Activated T-helper 1 cell treated with anti-CD3 and anti-CD28 coated beads, Interleukin-12 subunit alpha, Interleukin-12 subunit beta, Interleukin-2, Interleukin-4 antibody, amounts not matched to agents 30 ng/mL and 10 ng/mL and 1 ng/mL, durations not matched to agents 14 hours and 24 hours and 36 hours (primary cell): Measurements from ENCODE around the gene CHMP1A. TPM values are rescaled to one million over a fixed set of nuclear protein-coding genes. Genes with fewer than 3 reads are reported as not detected.

Experiments
- DNase-seq: peaks from one replicate; pipeline ENCODE4 v3.0.0; 2021; ENCODE audit warnings: low spot score
- H3K27ac Mint-ChIP-seq: one replicate; pipeline ENCODE4 v1.8.0; 2021; ENCODE audit warnings: mild to moderate bottlenecking, mixed read lengths
- H3K27me3 Mint-ChIP-seq: one replicate; pipeline ENCODE4 v1.8.0; 2022; ENCODE audit warnings: mild to moderate bottlenecking, moderate library complexity, mixed read lengths; ENCODE audit not compliant: insufficient read depth
- H3K36me3 Mint-ChIP-seq: one replicate; pipeline ENCODE4 v1.8.0; 2021; ENCODE audit warnings: low read depth, mixed read lengths
- H3K4me1 Mint-ChIP-seq: one replicate; pipeline ENCODE4 v1.8.0; 2021; ENCODE audit warnings: low read depth, mixed read lengths
- H3K4me3 Mint-ChIP-seq: one replicate; pipeline ENCODE4 v1.8.0; 2021; ENCODE audit warnings: mild to moderate bottlenecking, moderate library complexity, mixed read lengths
- H3K9me3 Mint-ChIP-seq: one replicate; pipeline ENCODE4 v1.8.0; 2021; ENCODE audit warnings: mixed read lengths
- intact Hi-C: fragments of 100-400 bp; cut with micrococcal nuclease; formaldehyde crosslinking; loops from one replicate; pipeline ENCODE4 v1.15.1; 2024
- total RNA-seq: library from RNA; stranded (reverse); gene quantifications from 2 replicates; pipeline ENCODE4 v1.2.3, GENCODE V29; 2022

CHMP1A gene
- total RNA-seq, 1 donor from 2014 or later = 87.7 TPM

DNA sequence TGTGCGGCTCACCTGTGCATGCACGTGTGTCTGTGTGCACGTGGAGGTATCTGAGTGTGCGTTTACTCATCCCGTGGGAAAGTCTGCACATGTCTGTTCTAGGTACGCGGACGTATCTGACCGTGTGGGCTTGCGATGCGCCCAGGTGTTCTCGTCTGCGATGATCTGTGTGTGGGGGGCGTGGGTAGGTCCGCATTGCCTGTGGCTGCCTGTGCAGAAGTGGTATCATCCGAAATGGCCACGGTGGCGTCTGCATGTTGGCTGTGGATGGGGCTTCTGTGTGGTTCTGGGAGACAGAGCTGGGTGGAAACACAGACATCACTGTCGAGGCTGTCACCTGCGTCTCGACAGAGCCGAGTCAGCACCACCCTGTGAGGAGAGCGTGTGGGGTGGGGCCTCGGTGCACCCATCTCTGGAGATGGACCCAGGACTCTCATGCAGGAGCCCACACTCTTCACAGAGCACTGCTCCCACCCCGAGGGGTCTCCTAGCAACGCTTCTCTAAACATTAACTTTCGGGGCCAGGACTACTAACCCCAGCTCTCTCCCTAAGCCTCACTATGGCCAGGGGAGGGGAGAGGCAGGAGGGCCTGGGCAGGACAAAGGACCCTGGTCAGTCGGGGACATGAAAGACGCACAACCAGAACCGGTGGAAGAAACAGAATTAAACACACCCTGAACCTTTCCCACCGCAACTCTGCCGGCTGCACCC, 35.7 kb downstream of the CHMP1A start:
- Mint-ChIP-seq H3K4me1 (no peaks in the 10 kb centered on the region), H3K4me3 (no peak overlapping the region), H3K27ac (no peak overlapping the region), H3K36me3 (no peaks in the 10 kb centered on the region), H3K27me3 (peaks cover 16% of the 10 kb centered on the region), H3K9me3 (no peaks in the 10 kb centered on the region)
- intact Hi-C loops = no loop called here
- DNase-seq = no peak

DNA sequence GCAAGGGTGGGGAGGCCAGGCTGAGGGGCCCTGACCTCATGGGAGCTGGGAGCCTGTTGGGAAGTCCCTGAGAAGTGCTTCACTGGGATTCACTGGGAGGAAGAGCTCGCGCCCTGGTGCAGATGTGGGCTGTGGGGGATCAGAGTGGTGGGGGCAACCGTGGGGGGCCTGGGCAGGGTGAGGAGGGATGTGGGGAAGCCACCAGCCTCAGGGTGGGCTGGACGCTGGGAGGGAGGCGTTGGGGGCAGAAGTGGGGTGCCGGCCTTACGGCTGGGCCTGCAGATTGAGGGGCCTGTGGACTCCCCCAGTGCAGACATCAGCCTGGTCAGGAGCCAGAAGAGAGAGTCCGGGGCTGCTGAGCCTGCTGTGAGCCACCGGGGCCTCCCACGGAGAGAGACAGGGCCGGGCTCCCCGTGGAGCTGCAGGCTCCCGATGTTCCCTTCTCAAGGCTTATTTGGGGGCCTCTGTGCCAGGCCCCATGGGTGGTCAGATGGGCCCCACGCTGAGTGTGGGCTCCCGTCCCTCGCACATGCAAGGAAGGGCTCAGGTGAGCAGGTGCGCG, 36.3 kb downstream of the CHMP1A start:
- Mint-ChIP-seq H3K9me3 (peaks cover 4% of the 10 kb centered on the region), H3K36me3 (no peaks in the 10 kb centered on the region), H3K27ac (no peak overlapping the region), H3K4me3 (no peak overlapping the region), H3K4me1 (no peaks in the 10 kb centered on the region), H3K27me3 (peaks cover 16% of the 10 kb centered on the region)
- DNase-seq = no peak
- intact Hi-C loops = no loop called here

- intact Hi-C loops = no loop called here
- peaks cover 4% of the 10 kb centered on the region for H3K9me3 Mint-ChIP-seq
- H3K4me1 Mint-ChIP-seq = no peaks in the 10 kb centered on the region
- H3K36me3 Mint-ChIP-seq = no peaks in the 10 kb centered on the region
- peaks cover 16% of the 10 kb centered on the region for H3K27me3 Mint-ChIP-seq
- H3K4me3 Mint-ChIP-seq = no peak overlapping the region
- no peak for DNase-seq
- H3K27ac Mint-ChIP-seq = no peak overlapping the region
Measured at GRCh38 chr16:89620406-89620841, 37.1 kb downstream of the CHMP1A start.

GRCh38 chr16:89619840-89620239, 37.7 kb downstream of the CHMP1A start:
- Mint-ChIP-seq H3K9me3 (peaks cover 4% of the 10 kb centered on the region), H3K27ac (no peak overlapping the region)

DNA sequence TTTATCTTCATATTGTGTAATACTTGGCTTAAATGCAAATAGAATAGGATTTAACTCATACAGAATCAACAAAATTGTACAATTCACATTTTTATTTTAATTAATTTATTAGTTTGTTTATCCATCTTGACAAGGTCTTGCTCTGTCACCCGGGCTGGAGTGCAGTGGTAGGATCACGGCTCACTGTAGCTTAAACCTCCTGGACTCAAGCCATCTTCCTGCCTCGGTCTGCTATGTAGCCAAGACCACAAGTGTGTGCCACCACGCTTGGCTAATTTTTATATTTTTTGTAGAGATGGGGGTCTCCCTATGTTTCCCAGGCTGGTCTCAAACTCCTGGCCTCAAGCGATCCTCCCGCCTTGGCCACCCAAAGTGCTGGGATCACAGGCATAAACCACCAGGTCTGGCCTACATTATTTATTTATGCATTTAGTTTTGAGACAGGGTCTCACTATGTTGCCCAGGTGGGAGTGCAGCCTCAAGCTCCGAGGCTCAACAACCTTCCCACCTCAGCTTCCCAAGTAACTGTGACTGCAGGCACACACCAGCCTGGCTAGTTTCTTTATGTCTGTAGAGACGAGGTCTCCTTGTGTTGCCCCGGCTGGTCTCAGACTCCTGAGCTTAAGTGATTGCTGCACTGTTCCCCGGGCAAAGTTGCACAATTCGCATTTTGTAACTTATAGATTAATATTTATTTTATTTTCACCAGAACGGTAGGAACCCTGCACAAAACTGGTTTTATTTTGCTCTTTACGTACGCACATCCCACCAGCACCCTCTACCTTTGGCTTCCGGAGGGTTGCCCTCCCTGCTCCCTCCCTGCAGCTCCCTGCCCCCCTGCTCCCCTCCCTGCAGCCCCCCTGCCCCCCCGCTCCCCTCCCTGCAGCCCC, 39.2 kb downstream of the CHMP1A start:
- H3K36me3 Mint-ChIP-seq = no peaks in the 10 kb centered on the region
- H3K27ac Mint-ChIP-seq = no peak overlapping the region

More at GRCh38 chr16:89619840-89620239, 37.7 kb downstream of the CHMP1A start:
- Mint-ChIP-seq H3K27me3 (peaks cover 13% of the 10 kb centered on the region), H3K4me3 (no peak overlapping the region), H3K36me3 (no peaks in the 10 kb centered on the region), H3K4me1 (no peaks in the 10 kb centered on the region)
- DNase-seq = no peak
- intact Hi-C loops = no loop called here

GRCh38 chr16:89617036-89617435, 40.5 kb downstream of the CHMP1A start:
- intact Hi-C loops = no loop called here
- H3K27me3 Mint-ChIP-seq = no peaks in the 10 kb centered on the region

More for the DNA sequence above, 39.2 kb downstream of the CHMP1A start:
- intact Hi-C loops = no loop called here
- Mint-ChIP-seq H3K4me1 (no peaks in the 10 kb centered on the region), H3K4me3 (no peak overlapping the region), H3K27me3 (peaks cover 4% of the 10 kb centered on the region), H3K9me3 (peaks cover 4% of the 10 kb centered on the region)
- DNase-seq = no peak

DNA sequence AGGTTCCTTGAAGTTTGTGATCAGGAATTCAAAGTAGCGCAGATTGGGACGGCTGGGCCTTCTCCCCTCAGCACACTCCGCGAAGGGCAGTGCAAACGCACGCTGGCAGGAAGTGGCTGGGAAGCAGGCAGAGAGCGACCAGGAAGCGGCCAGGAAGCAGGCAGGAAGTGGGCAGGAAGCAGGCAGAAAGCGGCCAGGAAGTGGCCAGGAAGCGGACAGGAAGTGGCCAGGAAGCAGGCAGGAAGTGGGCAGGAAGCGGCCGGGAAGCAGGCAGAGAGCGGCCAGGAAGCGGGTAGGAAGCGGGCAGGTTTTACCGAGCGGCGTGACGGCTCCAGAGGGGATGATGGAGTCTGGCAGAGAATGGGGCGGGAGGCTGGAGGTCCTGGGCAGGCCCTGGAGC, 40.9 kb downstream of the CHMP1A start:
- H3K9me3 Mint-ChIP-seq = peaks cover 4% of the 10 kb centered on the region

More at GRCh38 chr16:89617036-89617435, 40.5 kb downstream of the CHMP1A start:
- no peak overlapping the region for H3K27ac Mint-ChIP-seq
- H3K4me3 Mint-ChIP-seq = no peak overlapping the region
- H3K4me1 Mint-ChIP-seq = no peaks in the 10 kb centered on the region
- no peaks in the 10 kb centered on the region for H3K36me3 Mint-ChIP-seq
- peaks cover 4% of the 10 kb centered on the region for H3K9me3 Mint-ChIP-seq
- DNase-seq = no peak

GRCh38 chr16:89615596-89616090, 41.9 kb downstream of the CHMP1A start:
- Mint-ChIP-seq H3K27ac (no peak overlapping the region), H3K4me1 (no peaks in the 10 kb centered on the region), H3K4me3 (no peak overlapping the region), H3K27me3 (no peaks in the 10 kb centered on the region), H3K9me3 (peaks cover 4% of the 10 kb centered on the region), H3K36me3 (no peaks in the 10 kb centered on the region)
- DNase-seq = no peak
- intact Hi-C loops = no loop called here

More for the DNA sequence above, 40.9 kb downstream of the CHMP1A start:
- no peak for DNase-seq
- intact Hi-C loops = no loop called here
- Mint-ChIP-seq H3K27ac (peak overlapping the region; percentile 12), H3K4me1 (no peaks in the 10 kb centered on the region), H3K36me3 (no peaks in the 10 kb centered on the region), H3K27me3 (no peaks in the 10 kb centered on the region), H3K4me3 (no peak overlapping the region)

DNA sequence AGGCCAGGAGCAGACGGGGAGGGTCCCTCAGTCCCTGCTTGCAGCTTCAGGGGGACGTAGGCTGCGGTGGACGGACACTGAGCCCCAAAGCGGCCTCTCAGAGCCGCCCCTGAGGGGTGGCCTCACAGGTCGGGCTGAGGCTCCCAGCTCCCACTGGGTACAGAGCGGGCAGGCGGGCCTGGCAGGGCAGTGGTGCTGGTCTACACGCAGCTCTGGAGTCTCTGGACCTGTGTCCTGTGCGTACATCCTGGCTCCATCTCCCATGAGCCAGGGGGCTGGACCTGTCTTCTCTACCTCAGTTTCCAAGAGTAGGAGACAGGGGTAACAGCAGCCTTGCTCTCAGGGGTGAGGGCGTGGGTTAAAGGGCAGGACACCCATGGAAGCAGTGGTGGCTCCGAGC, 42.3 kb downstream of the CHMP1A start:
- intact Hi-C loops = no loop called here
- DNase-seq = no peak
- no peak overlapping the region for H3K4me3 Mint-ChIP-seq

DNA sequence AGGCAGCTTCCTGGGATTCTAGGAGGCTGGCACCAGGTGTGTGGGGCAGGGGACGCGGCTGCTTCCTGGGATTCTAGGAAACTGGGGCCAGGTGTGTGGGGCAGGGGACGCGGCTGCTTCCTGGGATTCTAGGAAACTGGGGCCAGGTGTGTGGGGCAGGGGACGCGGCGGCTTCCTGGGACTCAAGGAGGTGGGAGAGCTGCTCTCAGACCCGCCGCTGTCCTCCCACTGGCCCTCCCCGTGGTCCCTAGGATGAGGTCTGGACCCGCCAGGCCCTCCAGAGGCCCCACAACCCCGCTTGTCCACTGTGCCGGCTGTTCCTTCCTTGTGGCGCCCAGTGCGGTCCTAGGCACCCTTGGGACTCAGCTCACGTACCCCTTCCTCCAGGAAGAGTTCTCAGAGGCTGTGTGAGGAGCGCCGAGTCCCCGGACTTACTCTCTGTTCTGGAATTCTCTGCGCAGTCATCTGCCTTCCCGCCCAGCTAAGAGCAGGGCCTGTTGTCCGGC, 43.5 kb downstream of the CHMP1A start:
- no peaks in the 10 kb centered on the region for H3K27me3 Mint-ChIP-seq
- no peaks in the 10 kb centered on the region for H3K4me1 Mint-ChIP-seq
- DNase-seq = no peak
- no peaks in the 10 kb centered on the region for H3K36me3 Mint-ChIP-seq
- no peak overlapping the region for H3K4me3 Mint-ChIP-seq
- H3K9me3 Mint-ChIP-seq = peaks cover 4% of the 10 kb centered on the region
- H3K27ac Mint-ChIP-seq = no peak overlapping the region
- intact Hi-C loops = no loop called here

More for the DNA sequence above, 42.3 kb downstream of the CHMP1A start:
- H3K27ac Mint-ChIP-seq = no peak overlapping the region
- no peaks in the 10 kb centered on the region for H3K4me1 Mint-ChIP-seq
- H3K9me3 Mint-ChIP-seq = peaks cover 4% of the 10 kb centered on the region
- no peaks in the 10 kb centered on the region for H3K27me3 Mint-ChIP-seq
- no peaks in the 10 kb centered on the region for H3K36me3 Mint-ChIP-seq

GRCh38 chr16:89613231-89613953, 44.1 kb downstream of the CHMP1A start, which contains the start of gene DPEP1:
TSS of gene DPEP1 (plus strand) at chr16:89613642. CDS start at chr16:89630411, 16,769 bp downstream.
- no peak within 1 kb of the TSS for H3K4me3 Mint-ChIP-seq
- DNase-seq = no peak
- no peaks in the 10 kb centered on the region for H3K27me3 Mint-ChIP-seq
- H3K27ac Mint-ChIP-seq = no peak within 1 kb of the TSS
- no peaks in the 10 kb centered on the region for H3K36me3 Mint-ChIP-seq
- H3K4me1 Mint-ChIP-seq = no peaks in the 10 kb centered on the region
- H3K9me3 Mint-ChIP-seq = peaks cover 4% of the 10 kb centered on the region
- intact Hi-C loops = no loop called here
